C4-2B (cell line): ENCODE results near the gene MAP3K6.

Experiments
- H3K27ac ChIP-seq: fragments of 450-650 bp; 2 replicates; pipeline ENCODE4 v1.5.1; 2017
- ZFX ChIP-seq: fragments of 450-650 bp; IDR thresholded peaks from 2 replicates; pipeline ENCODE4 v1.6.1; 2017
- TF ChIP-seq, protein P1 (sequence below): fragments of 450-650 bp; conservative IDR thresholded peaks from 2 replicates; pipeline ENCODE4 v1.5.1; 2017; ENCODE audit warnings: mild to moderate bottlenecking

MAP3K6 gene, protein sequence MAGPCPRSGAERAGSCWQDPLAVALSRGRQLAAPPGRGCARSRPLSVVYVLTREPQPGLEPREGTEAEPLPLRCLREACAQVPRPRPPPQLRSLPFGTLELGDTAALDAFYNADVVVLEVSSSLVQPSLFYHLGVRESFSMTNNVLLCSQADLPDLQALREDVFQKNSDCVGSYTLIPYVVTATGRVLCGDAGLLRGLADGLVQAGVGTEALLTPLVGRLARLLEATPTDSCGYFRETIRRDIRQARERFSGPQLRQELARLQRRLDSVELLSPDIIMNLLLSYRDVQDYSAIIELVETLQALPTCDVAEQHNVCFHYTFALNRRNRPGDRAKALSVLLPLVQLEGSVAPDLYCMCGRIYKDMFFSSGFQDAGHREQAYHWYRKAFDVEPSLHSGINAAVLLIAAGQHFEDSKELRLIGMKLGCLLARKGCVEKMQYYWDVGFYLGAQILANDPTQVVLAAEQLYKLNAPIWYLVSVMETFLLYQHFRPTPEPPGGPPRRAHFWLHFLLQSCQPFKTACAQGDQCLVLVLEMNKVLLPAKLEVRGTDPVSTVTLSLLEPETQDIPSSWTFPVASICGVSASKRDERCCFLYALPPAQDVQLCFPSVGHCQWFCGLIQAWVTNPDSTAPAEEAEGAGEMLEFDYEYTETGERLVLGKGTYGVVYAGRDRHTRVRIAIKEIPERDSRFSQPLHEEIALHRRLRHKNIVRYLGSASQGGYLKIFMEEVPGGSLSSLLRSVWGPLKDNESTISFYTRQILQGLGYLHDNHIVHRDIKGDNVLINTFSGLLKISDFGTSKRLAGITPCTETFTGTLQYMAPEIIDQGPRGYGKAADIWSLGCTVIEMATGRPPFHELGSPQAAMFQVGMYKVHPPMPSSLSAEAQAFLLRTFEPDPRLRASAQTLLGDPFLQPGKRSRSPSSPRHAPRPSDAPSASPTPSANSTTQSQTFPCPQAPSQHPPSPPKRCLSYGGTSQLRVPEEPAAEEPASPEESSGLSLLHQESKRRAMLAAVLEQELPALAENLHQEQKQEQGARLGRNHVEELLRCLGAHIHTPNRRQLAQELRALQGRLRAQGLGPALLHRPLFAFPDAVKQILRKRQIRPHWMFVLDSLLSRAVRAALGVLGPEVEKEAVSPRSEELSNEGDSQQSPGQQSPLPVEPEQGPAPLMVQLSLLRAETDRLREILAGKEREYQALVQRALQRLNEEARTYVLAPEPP (N-terminal part only)

DNA sequence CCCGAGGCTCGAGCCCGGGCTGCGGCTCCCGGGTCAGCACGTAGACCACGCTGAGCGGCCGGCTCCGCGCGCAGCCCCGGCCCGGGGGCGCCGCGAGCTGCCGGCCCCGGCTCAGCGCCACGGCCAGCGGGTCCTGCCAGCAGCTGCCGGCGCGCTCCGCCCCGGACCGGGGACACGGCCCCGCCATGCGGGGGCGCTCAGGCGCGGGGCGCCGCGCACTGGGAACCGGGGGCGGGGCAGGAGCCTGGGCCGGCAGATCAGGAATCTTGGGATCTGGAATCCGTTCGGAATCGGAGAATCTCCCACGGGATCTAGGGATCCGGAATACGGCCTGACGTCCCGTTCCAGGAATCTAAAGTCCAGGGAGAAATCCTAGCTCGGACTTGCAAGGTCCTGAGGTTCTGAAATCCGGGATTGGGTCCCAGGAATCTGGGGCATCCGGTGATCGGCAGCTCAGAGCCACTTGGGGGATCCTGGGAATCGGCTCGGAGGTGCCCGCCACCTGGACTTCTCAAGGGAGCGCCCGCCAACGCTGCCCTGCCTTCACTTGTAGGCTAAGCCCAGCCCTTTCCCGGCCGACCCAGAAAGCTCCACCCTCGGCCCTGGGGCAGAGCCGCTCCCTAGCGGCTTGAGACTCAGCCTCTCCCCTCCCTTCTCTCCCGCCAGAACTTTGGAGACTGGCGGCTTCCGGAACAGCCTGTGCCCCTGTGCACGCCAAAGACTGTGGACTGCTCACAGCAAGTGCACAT is at the start of gene MAP3K6:
Gene MAP3K6 (minus strand): TSS at position 551 of the 749 bp plus-strand sequence. CDS start 364 bp downstream, at position 187.
- peak within 1 kb of the TSS; percentile 82 for H3K27ac ChIP-seq
- 0 out of 2 replicates have a peak, but pooled peaks have one; percentile 5 for TF ChIP-seq ZFX
- TF ChIP-seq, protein P1, sequence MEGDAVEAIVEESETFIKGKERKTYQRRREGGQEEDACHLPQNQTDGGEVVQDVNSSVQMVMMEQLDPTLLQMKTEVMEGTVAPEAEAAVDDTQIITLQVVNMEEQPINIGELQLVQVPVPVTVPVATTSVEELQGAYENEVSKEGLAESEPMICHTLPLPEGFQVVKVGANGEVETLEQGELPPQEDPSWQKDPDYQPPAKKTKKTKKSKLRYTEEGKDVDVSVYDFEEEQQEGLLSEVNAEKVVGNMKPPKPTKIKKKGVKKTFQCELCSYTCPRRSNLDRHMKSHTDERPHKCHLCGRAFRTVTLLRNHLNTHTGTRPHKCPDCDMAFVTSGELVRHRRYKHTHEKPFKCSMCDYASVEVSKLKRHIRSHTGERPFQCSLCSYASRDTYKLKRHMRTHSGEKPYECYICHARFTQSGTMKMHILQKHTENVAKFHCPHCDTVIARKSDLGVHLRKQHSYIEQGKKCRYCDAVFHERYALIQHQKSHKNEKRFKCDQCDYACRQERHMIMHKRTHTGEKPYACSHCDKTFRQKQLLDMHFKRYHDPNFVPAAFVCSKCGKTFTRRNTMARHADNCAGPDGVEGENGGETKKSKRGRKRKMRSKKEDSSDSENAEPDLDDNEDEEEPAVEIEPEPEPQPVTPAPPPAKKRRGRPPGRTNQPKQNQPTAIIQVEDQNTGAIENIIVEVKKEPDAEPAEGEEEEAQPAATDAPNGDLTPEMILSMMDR = peak; percentile 94

DNA sequence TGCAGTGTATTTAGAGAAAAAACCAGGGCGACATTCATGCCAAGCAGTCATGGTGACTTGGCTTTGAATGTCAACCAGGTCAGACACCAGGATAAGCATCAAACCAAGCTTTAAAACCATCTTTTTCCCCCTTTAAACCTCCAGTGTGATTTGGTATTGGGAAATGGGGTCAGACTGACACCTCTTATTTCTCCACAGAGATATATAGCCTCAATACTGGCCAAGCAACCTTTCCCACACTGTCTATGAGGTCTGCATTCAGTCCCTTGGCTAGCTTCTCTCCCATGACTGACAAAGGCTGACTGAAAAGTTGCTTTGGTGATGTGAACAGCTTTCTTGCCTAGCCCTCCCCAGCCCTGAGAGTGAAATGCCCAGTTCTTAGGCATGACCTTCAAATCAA is 47.3 kb upstream of the MAP3K6 start:
- no peak overlapping the region for H3K27ac ChIP-seq
- TF ChIP-seq, protein P1 = no peak
- no peak for TF ChIP-seq ZFX

DNA sequence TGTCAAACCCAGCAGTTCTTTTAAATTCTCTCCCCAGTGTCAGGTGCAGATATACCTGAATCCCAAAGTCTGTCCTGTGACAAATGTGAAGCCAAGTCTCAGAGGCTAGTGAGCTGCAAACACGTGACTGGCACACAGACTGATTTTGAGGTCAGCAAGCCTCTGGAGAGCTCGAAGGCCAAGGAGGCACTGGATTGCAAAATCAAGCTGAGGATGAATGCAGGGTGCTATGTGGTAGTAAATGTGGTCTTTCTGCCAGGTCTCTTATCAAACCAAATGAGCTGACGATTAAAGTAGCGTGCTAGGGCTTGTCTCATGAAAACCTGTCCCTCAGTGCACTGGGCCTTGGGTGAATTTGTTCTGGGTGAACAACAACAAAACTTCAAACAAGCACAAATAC is 46.2 kb upstream of the MAP3K6 start:
- TF ChIP-seq, protein P1 = no peak
- no peak for TF ChIP-seq ZFX
- no peak overlapping the region for H3K27ac ChIP-seq

DNA sequence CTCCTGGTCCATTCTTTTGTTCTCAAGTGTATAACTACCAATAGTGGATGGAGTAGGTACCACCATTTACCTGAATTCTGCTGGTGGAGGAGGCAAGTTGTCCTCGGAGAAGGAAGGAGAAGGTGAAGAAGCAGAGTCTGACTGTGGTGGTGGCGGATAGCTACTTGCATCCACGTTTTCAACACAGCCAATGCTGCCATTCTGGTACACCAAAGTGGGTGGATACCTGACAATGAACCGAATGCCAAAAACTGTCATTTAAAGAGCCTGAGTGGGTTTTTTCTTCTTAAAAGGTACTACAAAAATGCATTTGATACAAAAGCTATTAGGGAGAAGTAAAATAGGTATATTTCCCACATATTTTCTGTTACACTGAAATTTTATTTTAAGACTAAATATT is 45.7 kb upstream of the MAP3K6 start:
- H3K27ac ChIP-seq = no peak overlapping the region
- TF ChIP-seq ZFX = no peak
- TF ChIP-seq, protein P1 = no peak

DNA sequence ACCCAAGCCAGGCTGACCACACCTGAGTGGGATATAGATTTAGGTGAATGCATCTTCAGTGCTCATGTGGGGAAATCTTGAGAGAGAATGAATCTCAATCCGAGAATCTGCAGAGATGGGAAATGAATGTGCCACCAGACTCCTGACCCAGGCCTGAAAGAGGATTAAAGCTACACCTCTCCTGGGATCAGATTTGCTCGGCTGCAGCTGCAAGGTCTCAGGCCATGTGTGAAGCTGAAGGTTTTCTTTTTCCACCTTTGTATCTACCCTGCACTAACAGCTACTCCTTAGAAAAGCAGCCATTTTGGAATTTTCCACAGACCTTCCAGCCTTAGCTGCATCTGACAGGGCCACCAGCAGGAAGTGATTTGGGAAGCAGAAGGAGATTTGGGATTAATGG is 43.9 kb upstream of the MAP3K6 start:
- no peak overlapping the region for H3K27ac ChIP-seq
- TF ChIP-seq ZFX = no peak
- TF ChIP-seq, protein P1 = no peak

DNA sequence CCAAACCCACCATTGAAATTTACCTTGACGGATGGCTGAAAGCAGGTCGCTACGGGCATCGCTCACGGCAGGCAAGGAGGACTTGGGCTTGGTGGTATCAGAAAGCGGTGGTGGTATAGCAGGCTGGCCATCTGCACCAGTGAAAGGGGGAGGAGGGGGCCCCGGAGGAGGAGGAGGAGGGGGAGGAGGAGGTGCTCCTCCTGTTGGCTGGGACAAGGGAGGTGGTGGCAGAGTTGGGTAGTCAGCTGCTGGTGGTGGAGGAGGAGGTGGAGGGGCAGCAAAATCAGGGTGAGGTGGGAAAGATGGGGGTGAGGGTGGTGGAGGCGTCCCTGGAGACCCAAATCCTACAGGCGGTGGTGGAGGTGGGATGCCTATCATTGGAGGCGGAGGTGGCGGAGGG is 42.9 kb upstream of the MAP3K6 start:
- TF ChIP-seq ZFX = no peak
- TF ChIP-seq, protein P1 = no peak
- no peak overlapping the region for H3K27ac ChIP-seq
